ENCODE data around the gene CPVL. TPM values are rescaled to one million over a fixed set of nuclear protein-coding genes. Genes with fewer than 3 reads are reported as not detected.

CPVL gene
- total RNA-seq, 1 experiment from 2014 or later, result 7.1 TPM

- H3K4me3 ChIP-seq, result no peak overlapping the region
- peak; percentile 79 to 95 for DNase-seq
- H3K9me3 ChIP-seq (replicated peaks), result no peaks in the 10 kb centered on the region
- no peaks in the 10 kb centered on the region for H3K27me3 ChIP-seq
- H3K36me3 ChIP-seq, result no peaks in the 10 kb centered on the region
- no peak overlapping the region; the same call in 1 of the 2 replicates for H3K27ac ChIP-seq
- peaks cover 45% of the 10 kb centered on the region for H3K4me1 ChIP-seq
Observed at GRCh38 chr7:29042824-29043231, 103.5 kb downstream of the CPVL start.

- H3K9me3 ChIP-seq (replicated peaks), result no peaks in the 10 kb centered on the region
- DNase-seq, result no peak
- no peaks in the 10 kb centered on the region for H3K36me3 ChIP-seq
- no peak overlapping the region for H3K27ac ChIP-seq
- no peaks in the 10 kb centered on the region for H3K27me3 ChIP-seq
- H3K4me3 ChIP-seq, result no peak overlapping the region
- H3K4me1 ChIP-seq, result peaks cover 48% of the 10 kb centered on the region
Observed at GRCh38 chr7:29041991-29042390, 104.3 kb downstream of the CPVL start.

- peak in 1 of 2 experiments; percentile 9 for DNase-seq
- Histone ChIP-seq H3K27ac (no peak overlapping the region), H3K4me1 (peaks cover 50% of the 10 kb centered on the region)
Observed at GRCh38 chr7:29040579-29040925, 105.8 kb downstream of the CPVL start.

GRCh38 chr7:29039821-29040578, 106.3 kb downstream of the CPVL start:
- H3K36me3 ChIP-seq, result no peaks in the 10 kb centered on the region
- peak in 1 of 2 experiments; percentile 46 for DNase-seq
- no peak overlapping the region for H3K4me3 ChIP-seq
- no peaks in the 10 kb centered on the region for H3K9me3 ChIP-seq (replicated peaks)
- H3K27ac ChIP-seq, result peak overlapping the region; percentile 2; the same call in 1 of the 2 replicates
- H3K4me1 ChIP-seq, result peaks cover 53% of the 10 kb centered on the region
- no peaks in the 10 kb centered on the region for H3K27me3 ChIP-seq

More at GRCh38 chr7:29040579-29040925, 105.8 kb downstream of the CPVL start:
- Histone ChIP-seq H3K9me3 (replicated peaks) (no peaks in the 10 kb centered on the region), H3K4me3 (no peak overlapping the region), H3K27me3 (no peaks in the 10 kb centered on the region), H3K36me3 (no peaks in the 10 kb centered on the region)

GRCh38 chr7:29038463-29038862, 107.9 kb downstream of the CPVL start:
- Histone ChIP-seq H3K27me3 (no peaks in the 10 kb centered on the region), H3K9me3 (replicated peaks) (no peaks in the 10 kb centered on the region), H3K36me3 (no peaks in the 10 kb centered on the region), H3K27ac (no peak overlapping the region), H3K4me3 (no peak overlapping the region), H3K4me1 (peaks cover 53% of the 10 kb centered on the region)
- peak in 1 of 2 experiments; percentile 6 for DNase-seq

- Histone ChIP-seq H3K27ac (no peak overlapping the region), H3K4me1 (peaks cover 30% of the 10 kb centered on the region), H3K27me3 (no peaks in the 10 kb centered on the region), H3K36me3 (no peaks in the 10 kb centered on the region), H3K4me3 (no peak overlapping the region), H3K9me3 (replicated peaks) (no peaks in the 10 kb centered on the region)
- DNase-seq, result peak; percentile 23 to 44
Observed at GRCh38 chr7:29035044-29035740, 111.1 kb downstream of the CPVL start.

GRCh38 chr7:29033584-29033983, 112.8 kb downstream of the CPVL start:
- Histone ChIP-seq H3K27me3 (no peaks in the 10 kb centered on the region), H3K36me3 (no peaks in the 10 kb centered on the region), H3K9me3 (replicated peaks) (no peaks in the 10 kb centered on the region), H3K4me1 (peaks cover 16% of the 10 kb centered on the region), H3K27ac (no peak overlapping the region), H3K4me3 (no peak overlapping the region)
- no peak for DNase-seq

GRCh38 chr7:29032146-29032545, 114.2 kb downstream of the CPVL start:
- H3K9me3 ChIP-seq (replicated peaks), result no peaks in the 10 kb centered on the region; the same call in 1 of the 2 replicates
- peaks cover 6% of the 10 kb centered on the region; the same call in 1 of the 2 replicates for H3K4me1 ChIP-seq
- H3K27ac ChIP-seq, result no peak overlapping the region
- H3K4me3 ChIP-seq, result no peak overlapping the region
- no peaks in the 10 kb centered on the region for H3K27me3 ChIP-seq
- DNase-seq, result no peak
- no peaks in the 10 kb centered on the region for H3K36me3 ChIP-seq

- H3K4me1 ChIP-seq, result peaks cover 6% of the 10 kb centered on the region; the same call in 1 of the 2 replicates
- no peaks in the 10 kb centered on the region for H3K36me3 ChIP-seq
- H3K9me3 ChIP-seq (replicated peaks), result no peaks in the 10 kb centered on the region; the same call in 1 of the 2 replicates
- no peak overlapping the region for H3K4me3 ChIP-seq
- no peaks in the 10 kb centered on the region for H3K27me3 ChIP-seq
- no peak overlapping the region for H3K27ac ChIP-seq
- no peak for DNase-seq
Observed at GRCh38 chr7:29030781-29031275, 115.5 kb downstream of the CPVL start.

GRCh38 chr7:29022291-29022988, 123.9 kb downstream of the CPVL start:
- peaks cover 4% of the 10 kb centered on the region; the same call in 1 of the 2 replicates for H3K4me1 ChIP-seq
- peaks cover 4% of the 10 kb centered on the region; the same call in 1 of the 2 replicates for H3K9me3 ChIP-seq (replicated peaks)
- DNase-seq, result no peak
- no peak overlapping the region for H3K4me3 ChIP-seq
- no peaks in the 10 kb centered on the region for H3K27me3 ChIP-seq
- no peak overlapping the region for H3K27ac ChIP-seq
- no peaks in the 10 kb centered on the region for H3K36me3 ChIP-seq

- H3K4me1 ChIP-seq, result peaks cover 4% of the 10 kb centered on the region; the same call in 1 of the 2 replicates
- DNase-seq, result peak in 1 of 2 experiments; percentile 59
- H3K9me3 ChIP-seq (replicated peaks), result 0 out of 2 replicates have a peak, but pooled peaks cover 4% of the 10 kb centered on the region
- H3K36me3 ChIP-seq, result no peaks in the 10 kb centered on the region
- no peaks in the 10 kb centered on the region for H3K27me3 ChIP-seq
- no peak overlapping the region for H3K27ac ChIP-seq
- H3K4me3 ChIP-seq, result no peak overlapping the region
Observed at GRCh38 chr7:29019896-29020295, 126.4 kb downstream of the CPVL start.

- Histone ChIP-seq H3K27me3 (no peaks in the 10 kb centered on the region), H3K27ac (no peak overlapping the region), H3K36me3 (no peaks in the 10 kb centered on the region), H3K4me3 (no peak overlapping the region), H3K4me1 (peaks cover 4% of the 10 kb centered on the region; the same call in 1 of the 2 replicates), H3K9me3 (replicated peaks) (0 out of 2 replicates have a peak, but pooled peaks cover 2% of the 10 kb centered on the region)
- no peak for DNase-seq
Observed at GRCh38 chr7:29019387-29019786, 127.0 kb downstream of the CPVL start.

GRCh38 chr7:29017713-29018112, 128.6 kb downstream of the CPVL start:
- DNase-seq, result peak in 1 of 2 experiments; percentile 53

GRCh38 chr7:29014725-29015124, 131.6 kb downstream of the CPVL start:
- Histone ChIP-seq H3K27me3 (0 out of 2 replicates have a peak, but pooled peaks cover 3% of the 10 kb centered on the region), H3K9me3 (replicated peaks) (no peaks in the 10 kb centered on the region), H3K4me3 (no peak overlapping the region), H3K4me1 (peaks cover 4% of the 10 kb centered on the region; the same call in 1 of the 2 replicates), H3K36me3 (no peaks in the 10 kb centered on the region), H3K27ac (no peak overlapping the region)
- no peak for DNase-seq

More at GRCh38 chr7:29017713-29018112, 128.6 kb downstream of the CPVL start:
- Histone ChIP-seq H3K9me3 (replicated peaks) (no peaks in the 10 kb centered on the region), H3K4me3 (no peak overlapping the region), H3K36me3 (no peaks in the 10 kb centered on the region), H3K27ac (no peak overlapping the region), H3K4me1 (peaks cover 4% of the 10 kb centered on the region; the same call in 1 of the 2 replicates), H3K27me3 (no peaks in the 10 kb centered on the region)

Data from SJCRH30 (cell line).